ENCODE results near the gene NOX4. TPM values are rescaled to one million over a fixed set of nuclear protein-coding genes. Genes with fewer than 3 reads are reported as not detected.
"Not testable (repeated sequence)": the region's sequence is repeated elsewhere in the genome, so short reads cannot be mapped to it uniquely, and the experiment has no call there.

The NOX4 gene
- total RNA-seq, 3 donors from 2014 or later: 0.65 to 1.2 TPM; not detected in 1

- H3K4me1 ChIP-seq (ENCODE audit: low read depth): no peaks in the 10 kb centered on the region
- H3K9me3 ChIP-seq: no peaks in the 10 kb centered on the region
- no peak overlapping the region for H3K4me3 ChIP-seq
- intact Hi-C loops (cut with DNase I, micrococcal nuclease): no loop called here
- no peaks in the 10 kb centered on the region for H3K36me3 ChIP-seq (ENCODE audit: low read depth)
- ATAC-seq: no peak
- TF ChIP-seq CTCF (IDR thresholded peaks at IDR 0.05): no peak
- no peak for DNase-seq
These were observed 85.5 kb downstream of the NOX4 start for GRCh38 chr11:89405629-89406028.

GRCh38 chr11:89391654-89392053, 99.5 kb downstream of the NOX4 start:
- ATAC-seq; intact Hi-C loops (cut with DNase I, micrococcal nuclease); H3K4me3 ChIP-seq; H3K4me1 ChIP-seq (ENCODE audit: low read depth); H3K36me3 ChIP-seq (ENCODE audit: low read depth); DNase-seq; H3K9me3 ChIP-seq: not testable (repeated sequence)

- H3K9me3 ChIP-seq; H3K4me3 ChIP-seq; H3K36me3 ChIP-seq (ENCODE audit: low read depth); ATAC-seq; DNase-seq; H3K4me1 ChIP-seq (ENCODE audit: low read depth); intact Hi-C loops (cut with DNase I, micrococcal nuclease): not testable (repeated sequence)
These were observed 103.7 kb downstream of the NOX4 start for GRCh38 chr11:89387501-89387900.

- H3K4me1 ChIP-seq (ENCODE audit: low read depth); H3K36me3 ChIP-seq (ENCODE audit: low read depth); H3K4me3 ChIP-seq; ATAC-seq; H3K9me3 ChIP-seq; DNase-seq; intact Hi-C loops (cut with DNase I, micrococcal nuclease): not testable (repeated sequence)
These were observed 108.2 kb downstream of the NOX4 start for GRCh38 chr11:89382986-89383385.

- intact Hi-C loops (cut with DNase I, micrococcal nuclease): no loop called here
- no peak for TF ChIP-seq CTCF (IDR thresholded peaks at IDR 0.05)
- ATAC-seq: no peak
These were observed 110.1 kb downstream of the NOX4 start for GRCh38 chr11:89381094-89381493.

GRCh38 chr11:89379976-89380771, 111.0 kb downstream of the NOX4 start:
- intact Hi-C loops (cut with DNase I, micrococcal nuclease); ATAC-seq; DNase-seq; H3K9me3 ChIP-seq; H3K4me3 ChIP-seq; H3K36me3 ChIP-seq (ENCODE audit: low read depth); H3K4me1 ChIP-seq (ENCODE audit: low read depth): not testable (repeated sequence)

More at GRCh38 chr11:89381094-89381493, 110.1 kb downstream of the NOX4 start:
- H3K4me1 ChIP-seq (ENCODE audit: low read depth): no peaks in the 10 kb centered on the region
- H3K9me3 ChIP-seq: peaks cover 6% of the 10 kb centered on the region
- no peak for DNase-seq
- no peak overlapping the region for H3K4me3 ChIP-seq
- H3K36me3 ChIP-seq (ENCODE audit: low read depth): no peaks in the 10 kb centered on the region

GRCh38 chr11:89378986-89379385, 112.2 kb downstream of the NOX4 start:
- H3K4me3 ChIP-seq; H3K9me3 ChIP-seq; ATAC-seq; H3K4me1 ChIP-seq (ENCODE audit: low read depth); H3K36me3 ChIP-seq (ENCODE audit: low read depth); intact Hi-C loops (cut with DNase I, micrococcal nuclease); DNase-seq: not testable (repeated sequence)

GRCh38 chr11:89369356-89369755, 121.8 kb downstream of the NOX4 start:
- H3K9me3 ChIP-seq; H3K4me1 ChIP-seq (ENCODE audit: low read depth); intact Hi-C loops (cut with DNase I, micrococcal nuclease); H3K4me3 ChIP-seq; H3K36me3 ChIP-seq (ENCODE audit: low read depth); ATAC-seq; DNase-seq: not testable (repeated sequence)

- H3K36me3 ChIP-seq (ENCODE audit: low read depth); intact Hi-C loops (cut with DNase I, micrococcal nuclease); DNase-seq; H3K9me3 ChIP-seq; H3K4me1 ChIP-seq (ENCODE audit: low read depth); H3K4me3 ChIP-seq; ATAC-seq: not testable (repeated sequence)
These were observed 126.3 kb downstream of the NOX4 start for GRCh38 chr11:89364856-89365255.

Measured in mucosa of descending colon (tissue), 3 donors.